ENCODE results near the gene MEST.

The MEST gene

DNA sequence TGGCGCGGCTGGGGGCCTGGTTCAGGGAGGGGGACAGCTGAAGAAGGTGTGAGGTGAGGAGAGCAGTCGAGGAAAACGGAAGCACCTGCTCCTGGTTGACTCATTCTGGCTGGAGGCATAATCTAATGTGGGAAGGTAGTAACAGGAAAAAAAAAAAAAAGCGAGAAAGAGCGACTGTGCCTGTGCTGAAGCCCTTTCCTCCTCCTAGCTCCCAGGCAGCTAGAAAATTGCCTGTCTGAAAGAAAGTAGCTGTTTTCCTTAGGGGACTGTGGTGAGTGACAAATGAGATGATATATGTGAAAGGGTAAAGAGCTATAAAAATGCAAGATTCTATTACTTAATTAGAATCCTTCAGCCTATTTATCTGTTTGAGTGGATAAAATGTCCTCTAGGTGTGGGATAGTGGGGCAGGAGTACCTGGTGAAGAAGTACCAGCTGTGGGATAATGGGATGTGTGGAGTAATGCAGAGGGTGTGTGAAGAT lies 4.9 kb upstream of the MEST start:
- no peaks in the 10 kb centered on the region for H3K36me3 ChIP-seq
- H3K27me3 ChIP-seq, result peaks cover 12% of the 10 kb centered on the region
- H3K9me3 ChIP-seq, result no peaks in the 10 kb centered on the region
- TF ChIP-seq, protein P1, sequence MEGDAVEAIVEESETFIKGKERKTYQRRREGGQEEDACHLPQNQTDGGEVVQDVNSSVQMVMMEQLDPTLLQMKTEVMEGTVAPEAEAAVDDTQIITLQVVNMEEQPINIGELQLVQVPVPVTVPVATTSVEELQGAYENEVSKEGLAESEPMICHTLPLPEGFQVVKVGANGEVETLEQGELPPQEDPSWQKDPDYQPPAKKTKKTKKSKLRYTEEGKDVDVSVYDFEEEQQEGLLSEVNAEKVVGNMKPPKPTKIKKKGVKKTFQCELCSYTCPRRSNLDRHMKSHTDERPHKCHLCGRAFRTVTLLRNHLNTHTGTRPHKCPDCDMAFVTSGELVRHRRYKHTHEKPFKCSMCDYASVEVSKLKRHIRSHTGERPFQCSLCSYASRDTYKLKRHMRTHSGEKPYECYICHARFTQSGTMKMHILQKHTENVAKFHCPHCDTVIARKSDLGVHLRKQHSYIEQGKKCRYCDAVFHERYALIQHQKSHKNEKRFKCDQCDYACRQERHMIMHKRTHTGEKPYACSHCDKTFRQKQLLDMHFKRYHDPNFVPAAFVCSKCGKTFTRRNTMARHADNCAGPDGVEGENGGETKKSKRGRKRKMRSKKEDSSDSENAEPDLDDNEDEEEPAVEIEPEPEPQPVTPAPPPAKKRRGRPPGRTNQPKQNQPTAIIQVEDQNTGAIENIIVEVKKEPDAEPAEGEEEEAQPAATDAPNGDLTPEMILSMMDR (IDR thresholded peaks at IDR 0.05; ENCODE audit: low read depth, low read length), result no peak
- H3K4me3 ChIP-seq (ENCODE audit: low read depth, low read length), result no peak overlapping the region
- H3K4me1 ChIP-seq, result no peaks in the 10 kb centered on the region
- DNase-seq, result no peak

DNA sequence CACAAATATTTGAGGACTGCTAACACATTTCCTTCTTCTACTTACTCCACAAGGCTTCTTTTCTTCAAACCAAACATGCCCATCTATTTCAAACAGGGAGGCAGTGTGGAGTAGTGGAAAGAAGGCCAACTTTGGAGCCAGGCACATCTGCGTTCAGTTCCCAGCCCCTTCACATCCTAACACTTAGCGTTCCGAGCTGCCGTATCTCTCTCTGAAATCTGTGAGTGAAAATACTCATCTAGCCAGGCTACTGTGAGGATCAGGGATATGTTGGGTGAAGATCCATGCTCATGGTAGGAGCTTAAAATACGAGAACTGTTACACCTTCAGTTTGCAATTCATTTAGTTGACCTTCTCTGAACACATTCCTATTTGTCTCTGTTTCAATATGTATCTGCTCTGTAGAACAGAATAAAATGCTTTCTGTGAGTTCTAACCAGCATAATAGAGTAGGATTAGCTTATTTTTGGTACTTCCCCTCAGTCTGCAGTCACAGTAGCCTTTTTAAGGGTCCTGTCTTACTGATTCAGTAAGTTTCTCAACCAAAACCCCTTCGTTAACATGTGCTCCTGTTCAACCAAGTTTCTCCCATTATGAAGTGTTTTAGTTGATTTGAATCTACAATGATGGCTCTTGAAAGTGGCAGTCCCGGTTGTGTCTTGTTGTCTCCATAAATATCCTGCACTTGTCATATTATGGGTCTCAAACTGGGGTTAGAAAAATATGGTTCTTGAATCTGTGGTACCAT lies 3.3 kb upstream of the MEST start:
- Histone ChIP-seq H3K4me1 (no peaks in the 10 kb centered on the region), H3K36me3 (no peaks in the 10 kb centered on the region), H3K9me3 (no peaks in the 10 kb centered on the region), H3K4me3 (ENCODE audit: low read depth, low read length) (no peak overlapping the region), H3K27me3 (peaks cover 28% of the 10 kb centered on the region)
- no peak for DNase-seq
- TF ChIP-seq, protein P1 (IDR thresholded peaks at IDR 0.05; ENCODE audit: low read depth, low read length), result no peak

DNA sequence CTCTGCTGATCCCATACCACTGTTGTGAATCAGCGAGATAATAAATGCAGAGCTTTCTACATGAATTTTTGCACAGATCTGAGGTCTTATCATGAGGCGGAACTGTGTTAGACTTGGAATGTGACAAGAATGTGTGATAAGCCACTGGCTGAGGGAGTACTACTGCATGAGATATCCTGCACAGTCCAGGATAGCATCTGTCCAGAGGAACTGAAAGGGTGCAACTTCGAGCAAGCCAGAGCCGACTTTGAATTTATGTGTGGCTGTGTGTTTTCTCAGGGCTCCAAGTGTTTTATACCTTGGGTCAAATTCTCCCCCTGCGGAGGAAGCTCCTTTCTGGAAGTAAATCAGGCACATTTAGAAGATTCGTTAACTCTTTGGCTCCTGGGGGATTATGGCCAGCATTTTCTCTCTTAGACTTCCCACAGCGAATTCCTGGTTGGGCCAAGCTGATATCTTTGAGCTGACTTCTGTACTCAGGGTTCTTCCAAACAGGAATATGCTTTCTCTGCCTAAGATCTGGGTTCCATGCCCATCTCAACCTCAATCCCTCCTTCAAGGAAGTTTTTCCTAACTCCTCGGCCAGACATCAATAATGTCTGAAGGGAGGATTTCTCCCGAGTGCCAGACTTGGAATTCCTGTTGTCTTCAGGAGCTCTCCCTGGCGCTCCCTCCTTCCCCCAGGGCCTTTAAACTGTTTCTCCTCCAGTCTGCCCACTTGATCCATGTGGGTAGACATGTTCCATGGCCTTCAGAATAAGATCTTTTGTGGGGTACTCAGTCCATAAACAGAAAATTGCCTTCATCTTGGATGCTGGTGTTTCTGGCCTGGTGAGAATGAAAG lies 2.5 kb upstream of the MEST start:
- TF ChIP-seq, protein P1 (IDR thresholded peaks at IDR 0.05; ENCODE audit: low read depth, low read length), result no peak
- no peak overlapping the region for H3K4me3 ChIP-seq (ENCODE audit: low read depth, low read length)
- peaks cover 36% of the 10 kb centered on the region for H3K27me3 ChIP-seq

DNA sequence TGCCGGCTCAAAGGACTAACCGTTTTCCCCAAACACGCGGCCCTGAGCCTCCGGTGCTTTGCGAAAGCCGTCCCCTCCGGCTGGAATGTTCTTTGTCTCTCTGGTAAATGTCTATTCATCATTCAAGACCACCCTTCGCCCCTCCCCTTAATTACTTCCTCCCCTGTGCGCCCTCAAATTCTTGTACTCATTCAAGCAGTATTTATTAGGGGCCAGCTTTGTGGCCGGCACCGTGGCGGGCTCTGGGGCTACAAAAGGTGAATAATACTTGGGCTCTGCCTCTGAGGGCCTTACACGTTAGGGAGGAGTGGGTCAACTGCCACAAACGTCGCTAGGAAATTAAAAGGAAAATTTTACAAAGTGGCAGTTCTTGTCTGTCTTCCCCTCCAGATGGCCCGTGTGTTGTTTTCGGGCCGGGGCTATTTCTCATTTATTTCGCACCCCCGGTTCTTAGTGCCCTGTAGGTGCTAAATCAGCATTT lies 1.5 kb upstream of the MEST start:
- Histone ChIP-seq H3K4me3 (ENCODE audit: low read depth, low read length) (no peak overlapping the region), H3K36me3 (no peaks in the 10 kb centered on the region), H3K27me3 (peaks cover 36% of the 10 kb centered on the region), H3K9me3 (no peaks in the 10 kb centered on the region), H3K4me1 (no peaks in the 10 kb centered on the region)
- TF ChIP-seq, protein P1 (IDR thresholded peaks at IDR 0.05; ENCODE audit: low read depth, low read length), result no peak
- DNase-seq, result no peak

More for the DNA sequence above, 2.5 kb upstream of the MEST start:
- no peaks in the 10 kb centered on the region for H3K36me3 ChIP-seq
- H3K4me1 ChIP-seq, result no peaks in the 10 kb centered on the region
- H3K9me3 ChIP-seq, result no peaks in the 10 kb centered on the region
- DNase-seq, result no peak

DNA sequence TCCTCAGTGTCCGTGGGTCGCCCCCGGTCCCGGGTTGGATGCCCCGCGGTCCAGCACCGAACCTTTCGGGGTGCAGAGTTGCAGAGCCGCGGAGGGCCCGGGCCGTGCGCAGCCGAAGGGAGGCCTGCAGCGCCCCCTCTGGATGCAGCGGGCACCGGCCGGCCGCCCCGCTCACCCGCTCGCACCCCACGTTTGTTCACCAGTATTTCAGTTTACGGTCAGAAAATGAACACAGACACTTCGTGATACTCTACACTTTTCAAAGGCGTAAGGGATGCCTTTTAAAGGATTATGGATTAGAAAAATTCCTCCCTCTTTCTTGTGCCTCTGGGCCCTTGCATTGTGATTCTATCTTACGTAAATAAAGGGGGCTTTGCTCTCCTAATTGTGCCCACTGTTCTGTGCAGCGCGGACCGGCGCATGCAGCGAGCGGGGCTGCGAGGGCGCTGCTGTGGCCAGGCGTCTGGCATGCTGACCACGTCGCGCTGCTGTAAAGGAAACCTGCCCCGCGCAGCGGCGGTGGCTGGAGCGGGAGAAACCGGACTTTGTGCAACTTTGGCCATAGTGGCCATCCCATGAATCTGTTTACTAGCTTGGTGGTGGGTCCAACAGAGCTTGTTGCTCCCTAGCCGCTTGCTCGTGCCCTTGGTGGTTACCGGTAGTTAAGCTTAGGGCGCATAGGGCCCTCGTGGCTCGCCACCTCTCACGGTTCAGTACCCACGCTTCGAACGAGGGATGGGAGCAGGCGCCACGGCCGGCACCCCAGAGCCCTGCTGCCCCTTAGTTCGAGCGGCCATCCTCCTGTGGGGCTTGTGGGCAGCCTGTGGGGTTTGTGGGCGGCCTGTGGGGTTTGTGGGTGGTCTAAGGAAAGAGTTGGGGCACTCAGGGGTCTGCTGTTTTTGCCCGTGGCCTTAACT lies 739 bp upstream of the MEST start:
- no peak for DNase-seq
- Histone ChIP-seq H3K36me3 (no peaks in the 10 kb centered on the region), H3K9me3 (no peaks in the 10 kb centered on the region), H3K4me3 (ENCODE audit: low read depth, low read length) (peak overlapping the region; percentile 43), H3K27me3 (peaks cover 36% of the 10 kb centered on the region), H3K4me1 (no peaks in the 10 kb centered on the region)
- TF ChIP-seq, protein P1 (IDR thresholded peaks at IDR 0.05; ENCODE audit: low read depth, low read length), result peak; percentile 46
